ENCODE measurements around the gene IKZF3. TPM values are rescaled to one million over a fixed set of nuclear protein-coding genes. Genes with fewer than 3 reads are reported as not detected.

Gene IKZF3
- total and polyA plus RNA-seq, 10 of the 15 experiments (the other 5 are each of a cell fraction or from before 2014, with no cell fraction given) = 5.5 to 98.2 (median 47.6) TPM

DNA sequence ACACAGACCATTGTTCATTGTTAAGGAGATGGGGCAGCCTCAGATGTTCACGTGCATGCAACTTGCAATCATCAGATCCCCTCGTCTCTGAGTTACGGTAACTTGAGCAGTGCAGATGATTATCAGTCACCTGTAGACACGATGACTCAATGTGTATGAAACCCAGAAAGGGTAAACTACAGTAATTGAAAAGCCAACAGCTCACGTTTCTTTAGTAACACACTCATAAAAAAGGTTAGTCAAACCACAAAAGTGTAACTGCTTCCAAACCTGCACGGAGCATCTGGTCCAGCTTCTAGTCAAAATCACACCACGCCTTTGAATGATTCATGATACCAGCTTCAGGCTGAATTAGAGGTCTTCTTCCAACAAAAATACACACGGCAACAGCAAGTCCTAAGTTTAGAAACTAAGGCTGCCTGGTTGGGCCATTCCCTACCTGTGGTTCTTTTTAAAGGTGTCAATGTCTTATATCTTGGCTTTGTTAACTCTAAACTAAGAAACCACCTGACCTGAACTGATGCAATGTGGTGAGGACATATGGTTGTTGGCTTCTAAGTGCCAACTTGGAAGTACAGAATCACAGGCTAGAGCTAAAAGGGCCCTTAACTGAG lies 94.0 kb downstream of the IKZF3 start (continued):
- TF ChIP-seq, protein P1, sequence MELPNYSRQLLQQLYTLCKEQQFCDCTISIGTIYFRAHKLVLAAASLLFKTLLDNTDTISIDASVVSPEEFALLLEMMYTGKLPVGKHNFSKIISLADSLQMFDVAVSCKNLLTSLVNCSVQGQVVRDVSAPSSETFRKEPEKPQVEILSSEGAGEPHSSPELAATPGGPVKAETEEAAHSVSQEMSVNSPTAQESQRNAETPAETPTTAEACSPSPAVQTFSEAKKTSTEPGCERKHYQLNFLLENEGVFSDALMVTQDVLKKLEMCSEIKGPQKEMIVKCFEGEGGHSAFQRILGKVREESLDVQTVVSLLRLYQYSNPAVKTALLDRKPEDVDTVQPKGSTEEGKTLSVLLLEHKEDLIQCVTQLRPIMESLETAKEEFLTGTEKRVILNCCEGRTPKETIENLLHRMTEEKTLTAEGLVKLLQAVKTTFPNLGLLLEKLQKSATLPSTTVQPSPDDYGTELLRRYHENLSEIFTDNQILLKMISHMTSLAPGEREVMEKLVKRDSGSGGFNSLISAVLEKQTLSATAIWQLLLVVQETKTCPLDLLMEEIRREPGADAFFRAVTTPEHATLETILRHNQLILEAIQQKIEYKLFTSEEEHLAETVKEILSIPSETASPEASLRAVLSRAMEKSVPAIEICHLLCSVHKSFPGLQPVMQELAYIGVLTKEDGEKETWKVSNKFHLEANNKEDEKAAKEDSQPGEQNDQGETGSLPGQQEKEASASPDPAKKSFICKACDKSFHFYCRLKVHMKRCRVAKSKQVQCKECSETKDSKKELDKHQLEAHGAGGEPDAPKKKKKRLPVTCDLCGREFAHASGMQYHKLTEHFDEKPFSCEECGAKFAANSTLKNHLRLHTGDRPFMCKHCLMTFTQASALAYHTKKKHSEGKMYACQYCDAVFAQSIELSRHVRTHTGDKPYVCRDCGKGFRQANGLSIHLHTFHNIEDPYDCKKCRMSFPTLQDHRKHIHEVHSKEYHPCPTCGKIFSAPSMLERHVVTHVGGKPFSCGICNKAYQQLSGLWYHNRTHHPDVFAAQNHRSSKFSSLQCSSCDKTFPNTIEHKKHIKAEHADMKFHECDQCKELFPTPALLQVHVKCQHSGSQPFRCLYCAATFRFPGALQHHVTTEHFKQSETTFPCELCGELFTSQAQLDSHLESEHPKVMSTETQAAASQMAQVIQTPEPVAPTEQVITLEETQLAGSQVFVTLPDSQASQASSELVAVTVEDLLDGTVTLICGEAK (IDR thresholded peaks at IDR 0.05; ENCODE audit: borderline replicate concordance) = no peak
- TF ChIP-seq ZNF207 (IDR thresholded peaks at IDR 0.05; ENCODE audit: borderline replicate concordance) = no peak
- peak; percentile 98 for TF ChIP-seq RUNX3 (IDR thresholded peaks at IDR 0.05; ENCODE audit: low read length)
- TF ChIP-seq, protein P2, sequence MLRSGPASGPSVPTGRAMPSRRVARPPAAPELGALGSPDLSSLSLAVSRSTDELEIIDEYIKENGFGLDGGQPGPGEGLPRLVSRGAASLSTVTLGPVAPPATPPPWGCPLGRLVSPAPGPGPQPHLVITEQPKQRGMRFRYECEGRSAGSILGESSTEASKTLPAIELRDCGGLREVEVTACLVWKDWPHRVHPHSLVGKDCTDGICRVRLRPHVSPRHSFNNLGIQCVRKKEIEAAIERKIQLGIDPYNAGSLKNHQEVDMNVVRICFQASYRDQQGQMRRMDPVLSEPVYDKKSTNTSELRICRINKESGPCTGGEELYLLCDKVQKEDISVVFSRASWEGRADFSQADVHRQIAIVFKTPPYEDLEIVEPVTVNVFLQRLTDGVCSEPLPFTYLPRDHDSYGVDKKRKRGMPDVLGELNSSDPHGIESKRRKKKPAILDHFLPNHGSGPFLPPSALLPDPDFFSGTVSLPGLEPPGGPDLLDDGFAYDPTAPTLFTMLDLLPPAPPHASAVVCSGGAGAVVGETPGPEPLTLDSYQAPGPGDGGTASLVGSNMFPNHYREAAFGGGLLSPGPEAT (IDR thresholded peaks at IDR 0.05; ENCODE audit: low read depth) = peak; percentile 84
- no peak; the same call in 1 of the 2 replicates for TF ChIP-seq TARDBP (IDR thresholded peaks at IDR 0.05; ENCODE audit: borderline replicate concordance)
- peak; percentile 87 for TF ChIP-seq CREM (IDR thresholded peaks at IDR 0.05; ENCODE audit: low read depth)
- TF ChIP-seq E2F4 (IDR thresholded peaks at IDR 0.05; ENCODE audit: low read depth, low read length) = no peak
- no peak for TF ChIP-seq POLR2AphosphoS2 (IDR thresholded peaks at IDR 0.05; ENCODE audit: low read depth, low read length)
- TF ChIP-seq, protein P3, sequence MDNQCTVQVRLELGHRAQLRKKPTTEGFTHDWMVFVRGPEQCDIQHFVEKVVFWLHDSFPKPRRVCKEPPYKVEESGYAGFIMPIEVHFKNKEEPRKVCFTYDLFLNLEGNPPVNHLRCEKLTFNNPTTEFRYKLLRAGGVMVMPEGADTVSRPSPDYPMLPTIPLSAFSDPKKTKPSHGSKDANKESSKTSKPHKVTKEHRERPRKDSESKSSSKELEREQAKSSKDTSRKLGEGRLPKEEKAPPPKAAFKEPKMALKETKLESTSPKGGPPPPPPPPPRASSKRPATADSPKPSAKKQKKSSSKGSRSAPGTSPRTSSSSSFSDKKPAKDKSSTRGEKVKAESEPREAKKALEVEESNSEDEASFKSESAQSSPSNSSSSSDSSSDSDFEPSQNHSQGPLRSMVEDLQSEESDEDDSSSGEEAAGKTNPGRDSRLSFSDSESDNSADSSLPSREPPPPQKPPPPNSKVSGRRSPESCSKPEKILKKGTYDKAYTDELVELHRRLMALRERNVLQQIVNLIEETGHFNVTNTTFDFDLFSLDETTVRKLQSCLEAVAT (IDR thresholded peaks at IDR 0.05) = peak; percentile 79
- TF ChIP-seq PAX8 (IDR thresholded peaks at IDR 0.05) = no peak
- TF ChIP-seq FOXM1 (IDR thresholded peaks at IDR 0.05; ENCODE audit: low read depth, low read length) = peak; percentile 93
- TF ChIP-seq, protein P4, sequence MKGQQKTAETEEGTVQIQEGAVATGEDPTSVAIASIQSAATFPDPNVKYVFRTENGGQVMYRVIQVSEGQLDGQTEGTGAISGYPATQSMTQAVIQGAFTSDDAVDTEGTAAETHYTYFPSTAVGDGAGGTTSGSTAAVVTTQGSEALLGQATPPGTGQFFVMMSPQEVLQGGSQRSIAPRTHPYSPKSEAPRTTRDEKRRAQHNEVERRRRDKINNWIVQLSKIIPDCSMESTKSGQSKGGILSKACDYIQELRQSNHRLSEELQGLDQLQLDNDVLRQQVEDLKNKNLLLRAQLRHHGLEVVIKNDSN (IDR thresholded peaks at IDR 0.05; ENCODE audit: borderline replicate concordance, extremely low read length, insufficient read depth, low read depth, low read length) = no peak
- peak; percentile 36; the same call in 1 of the 2 replicates for TF ChIP-seq PML (IDR thresholded peaks at IDR 0.05; ENCODE audit: low read length)
- TF ChIP-seq ESRRA (IDR thresholded peaks at IDR 0.05; ENCODE audit: low read length) = 0 out of 2 replicates have a peak, but pooled peaks have one; percentile 30
- TF ChIP-seq NBN (IDR thresholded peaks at IDR 0.05) = peak; percentile 83
- TF ChIP-seq EGR1 (IDR thresholded peaks at IDR 0.05; ENCODE audit: borderline replicate concordance in 1 of 2, low read depth in 2 of 2, low read length in 2 of 2) = no peak
- TF ChIP-seq IKZF1 (conservative IDR thresholded peaks at IDR 0.05) = peak; percentile 87
- TF ChIP-seq BMI1 (IDR thresholded peaks at IDR 0.05; ENCODE audit: borderline replicate concordance) = peak; percentile 16; the same call in 1 of the 2 replicates
- no peak for TF ChIP-seq KLF5 (IDR thresholded peaks at IDR 0.05; ENCODE audit: partially characterized antibody)
- TF ChIP-seq TCF3 (IDR thresholded peaks at IDR 0.05; ENCODE audit: borderline replicate concordance, insufficient read depth, low read depth, low read length) = peak; percentile 91
